ENCODE measurements around the gene TTC39C. TPM values are rescaled to one million over a fixed set of nuclear protein-coding genes. Genes with fewer than 3 reads are reported as not detected.

The TTC39C gene
- total RNA-seq, 3 donors from 2014 or later = 49.8 to 59.0 (median 53.0) TPM

- intact Hi-C loops (cut with DNase I; ENCODE audit: low total_unique reads) = no loop called here
- DNase-seq (ENCODE audit: low spot score in 2 of 2) = no peak
- Histone ChIP-seq H3K4me1 (no peaks in the 10 kb centered on the region), H3K36me3 (no peaks in the 10 kb centered on the region), H3K9me3 (no peaks in the 10 kb centered on the region), H3K27me3 (no peaks in the 10 kb centered on the region), H3K4me3 (no peak overlapping the region), H3K27ac (no peak overlapping the region)
- TF ChIP-seq POLR2AphosphoS5 (IDR thresholded peaks at IDR 0.05) = no peak
- no peak for TF ChIP-seq CTCF (IDR thresholded peaks at IDR 0.05)
- TF ChIP-seq POLR2A (IDR thresholded peaks at IDR 0.05) = no peak
Measured at GRCh38 chr18:23969664-23970063, 44.9 kb upstream of the TTC39C start.

GRCh38 chr18:23970161-23971096 is 44.1 kb upstream of the TTC39C start:
- Histone ChIP-seq H3K36me3 (no peaks in the 10 kb centered on the region), H3K27ac (no peak overlapping the region), H3K27me3 (no peaks in the 10 kb centered on the region), H3K4me1 (no peaks in the 10 kb centered on the region), H3K4me3 (no peak overlapping the region), H3K9me3 (no peaks in the 10 kb centered on the region)
- intact Hi-C loops (cut with DNase I; ENCODE audit: low total_unique reads) = no loop called here
- no peak for TF ChIP-seq POLR2A (IDR thresholded peaks at IDR 0.05)
- no peak for TF ChIP-seq POLR2AphosphoS5 (IDR thresholded peaks at IDR 0.05)
- TF ChIP-seq CTCF (IDR thresholded peaks at IDR 0.05) = no peak
- DNase-seq (ENCODE audit: low spot score in 2 of 2) = no peak

- no peaks in the 10 kb centered on the region for H3K36me3 ChIP-seq
- intact Hi-C loops (cut with DNase I; ENCODE audit: low total_unique reads) = no loop called here
- no peak for DNase-seq (ENCODE audit: low spot score in 2 of 2)
- TF ChIP-seq POLR2AphosphoS5 (IDR thresholded peaks at IDR 0.05) = no peak
- no peak for TF ChIP-seq CTCF (IDR thresholded peaks at IDR 0.05)
- no peak for TF ChIP-seq POLR2A (IDR thresholded peaks at IDR 0.05)
- H3K27me3 ChIP-seq = no peaks in the 10 kb centered on the region
- no peak overlapping the region for H3K27ac ChIP-seq
- no peaks in the 10 kb centered on the region for H3K4me1 ChIP-seq
- H3K4me3 ChIP-seq = no peak overlapping the region
- no peaks in the 10 kb centered on the region for H3K9me3 ChIP-seq
Measured at GRCh38 chr18:23971097-23971440, 43.5 kb upstream of the TTC39C start.

GRCh38 chr18:23971666-23972230 is 42.8 kb upstream of the TTC39C start:
- Histone ChIP-seq H3K4me1 (no peaks in the 10 kb centered on the region), H3K27me3 (no peaks in the 10 kb centered on the region), H3K27ac (no peak overlapping the region), H3K9me3 (no peaks in the 10 kb centered on the region), H3K4me3 (no peak overlapping the region), H3K36me3 (no peaks in the 10 kb centered on the region)
- intact Hi-C loops (cut with DNase I; ENCODE audit: low total_unique reads) = no loop called here
- TF ChIP-seq POLR2A (IDR thresholded peaks at IDR 0.05) (no peak), CTCF (IDR thresholded peaks at IDR 0.05) (no peak), POLR2AphosphoS5 (IDR thresholded peaks at IDR 0.05) (no peak)
- no peak for DNase-seq (ENCODE audit: low spot score in 2 of 2)

- intact Hi-C loops (cut with DNase I; ENCODE audit: low total_unique reads) = no loop called here
- no peaks in the 10 kb centered on the region for H3K4me1 ChIP-seq
- TF ChIP-seq POLR2A (IDR thresholded peaks at IDR 0.05) = no peak
- no peak for TF ChIP-seq POLR2AphosphoS5 (IDR thresholded peaks at IDR 0.05)
- TF ChIP-seq CTCF (IDR thresholded peaks at IDR 0.05) = no peak
- DNase-seq (ENCODE audit: low spot score in 2 of 2) = no peak
- no peaks in the 10 kb centered on the region for H3K9me3 ChIP-seq
- H3K36me3 ChIP-seq = no peaks in the 10 kb centered on the region
- H3K27ac ChIP-seq = no peak overlapping the region
- H3K27me3 ChIP-seq = no peaks in the 10 kb centered on the region
- no peak overlapping the region for H3K4me3 ChIP-seq
Measured at GRCh38 chr18:23972453-23972852, 42.1 kb upstream of the TTC39C start.

Data from breast epithelium (tissue), 4 donors.